HG03521 (cell line): ENCODE results near the gene UTP25.

Experiments used
- ATAC-seq: cut with Tn5 transposase; IDR thresholded peaks from one replicate; pipeline ENCODE4 v1.9.1; 2021; ENCODE audit warnings: mild to moderate bottlenecking, moderate library complexity; ENCODE audit not compliant: unreplicated experiment

The UTP25 gene

DNA sequence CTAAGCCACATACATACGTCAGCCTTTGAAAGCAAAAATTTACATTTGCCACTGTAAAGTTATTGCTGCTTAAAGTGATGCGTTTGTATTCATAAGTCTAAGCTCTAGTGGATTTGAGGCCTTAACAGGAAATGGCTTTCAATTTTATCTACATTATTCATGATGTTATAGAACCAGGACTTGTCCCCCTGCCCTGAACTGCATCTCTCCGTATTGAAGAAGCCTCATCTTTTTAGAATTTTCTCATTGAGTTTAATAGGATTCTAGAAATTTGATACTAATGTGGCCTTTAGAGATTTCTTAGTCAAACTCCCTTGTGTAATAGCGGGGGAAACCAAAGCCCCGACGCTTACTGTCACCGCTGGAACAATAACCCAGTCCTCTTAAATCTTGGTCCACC is 9.9 kb downstream of the UTP25 start:
- no peak for ATAC-seq

DNA sequence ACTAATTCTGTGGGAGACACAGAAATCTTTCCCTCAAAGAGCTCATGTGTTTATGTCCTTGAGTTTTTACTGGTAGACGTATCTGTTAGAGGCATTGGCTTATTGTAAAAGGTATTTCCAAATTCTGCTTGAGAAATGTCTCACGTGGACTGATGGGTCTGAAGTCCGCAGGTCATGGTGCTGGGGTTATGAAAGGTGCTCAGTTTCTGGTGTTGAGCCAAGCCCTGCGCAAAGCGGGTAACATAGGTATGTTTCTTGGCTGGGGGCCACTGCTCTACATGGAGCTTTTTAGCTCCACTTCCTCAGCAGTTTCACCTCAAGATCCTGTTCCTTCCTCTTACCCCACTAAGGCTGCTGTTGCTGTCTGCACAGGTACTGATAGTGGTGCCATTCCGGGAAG is 10.8 kb downstream of the UTP25 start:
- ATAC-seq = no peak

DNA sequence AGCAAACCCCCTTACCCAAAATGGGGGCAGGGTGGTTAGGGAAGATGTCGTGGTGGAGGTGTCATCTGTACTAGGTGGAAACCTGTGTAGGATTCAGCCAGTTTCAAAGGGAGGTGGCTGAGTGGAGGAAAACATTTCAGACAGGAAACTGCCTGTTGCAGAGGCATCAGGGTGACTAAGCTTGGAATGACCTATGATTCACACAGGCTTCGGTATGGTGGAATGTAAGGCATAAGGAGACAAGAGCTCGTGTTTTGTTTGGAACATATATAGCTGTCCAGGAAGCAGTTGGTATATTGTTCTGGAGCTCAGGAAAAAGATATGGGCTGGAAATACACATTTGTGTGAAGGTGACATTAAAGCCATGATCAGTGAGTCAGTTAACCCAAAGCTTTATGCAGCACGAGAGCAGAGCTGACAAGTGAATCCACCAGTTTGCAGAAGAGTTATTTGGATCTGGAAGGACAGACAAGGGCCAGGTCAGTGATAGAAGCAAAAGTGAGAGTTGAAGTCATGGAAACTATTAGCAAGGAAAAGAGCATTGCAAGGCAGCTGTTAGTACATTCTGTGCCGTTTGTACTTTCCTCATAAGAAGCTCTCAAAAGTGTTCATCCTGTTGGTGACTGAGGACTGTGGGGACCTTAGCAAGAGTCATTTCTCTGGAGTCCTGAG is 12.2 kb downstream of the UTP25 start:
- ATAC-seq = no peak

DNA sequence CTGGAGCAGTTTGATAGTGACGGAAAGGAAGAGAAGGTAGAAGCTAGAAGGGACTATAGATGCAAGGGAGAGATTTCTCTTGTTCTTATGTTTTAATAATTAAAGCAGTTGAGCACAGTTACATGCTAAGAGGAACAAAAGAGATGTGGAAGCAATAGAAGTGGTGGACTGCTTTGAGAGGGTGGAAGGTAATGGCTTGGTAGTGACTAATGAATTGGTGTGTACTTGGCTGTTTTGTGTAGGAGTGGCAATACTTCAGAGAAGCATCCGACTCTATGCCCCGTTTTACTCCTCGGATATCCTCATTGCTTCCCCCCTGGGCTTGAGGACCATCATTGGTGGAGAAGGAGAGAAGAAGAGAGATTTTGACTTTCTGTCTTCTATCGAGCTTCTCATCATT is 12.8 kb downstream of the UTP25 start:
- ATAC-seq = no peak

DNA sequence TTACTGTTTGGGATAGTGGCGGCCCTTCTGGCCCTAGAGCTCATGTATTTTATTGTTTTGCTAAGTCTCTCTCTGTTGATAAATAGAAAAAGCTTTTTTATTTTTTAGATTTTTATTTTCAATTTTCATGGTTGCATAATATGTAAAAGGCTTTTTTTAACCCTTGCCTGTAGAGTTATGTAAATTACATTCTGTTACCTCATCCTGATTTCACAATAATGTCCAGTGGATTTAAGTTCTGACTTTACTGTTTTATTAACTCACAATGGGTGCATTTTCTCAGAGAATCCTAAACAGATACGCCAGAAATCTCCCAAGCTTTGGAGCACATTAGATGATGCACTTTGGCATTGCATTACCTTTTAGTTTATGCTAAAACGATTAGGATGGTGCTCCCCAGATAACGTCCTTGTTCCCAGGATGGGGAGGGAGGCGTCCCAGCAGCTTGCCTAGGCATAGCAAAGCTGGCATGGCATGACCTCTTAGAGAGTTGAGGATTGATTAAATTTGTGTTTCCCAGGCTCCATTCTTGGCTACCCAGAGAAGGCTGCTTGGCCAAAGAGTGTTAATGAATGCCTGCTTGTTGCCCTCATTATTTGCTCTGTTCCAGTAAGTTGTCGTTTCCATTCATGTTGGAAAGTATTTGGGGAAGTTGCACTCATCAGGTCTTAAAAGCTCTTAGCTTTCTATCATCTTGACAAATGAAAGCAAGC is 17.1 kb downstream of the UTP25 start:
- no peak for ATAC-seq

DNA sequence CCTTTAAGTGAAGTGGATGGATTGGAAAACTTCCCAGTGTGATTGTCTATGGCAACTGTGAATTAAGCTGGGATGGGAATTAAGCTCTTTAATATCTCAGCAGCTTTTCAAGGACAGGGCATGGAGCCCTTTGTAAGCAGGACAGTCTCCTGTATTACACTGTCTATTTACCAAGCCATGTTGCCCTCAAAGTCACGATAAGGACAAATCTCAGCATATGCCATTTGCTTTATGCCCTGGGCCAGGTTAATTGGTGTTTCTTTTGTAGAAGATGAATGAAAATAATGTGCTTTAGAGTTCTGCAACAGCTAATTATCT is 17.6 kb downstream of the UTP25 start:
- ATAC-seq = no peak

DNA sequence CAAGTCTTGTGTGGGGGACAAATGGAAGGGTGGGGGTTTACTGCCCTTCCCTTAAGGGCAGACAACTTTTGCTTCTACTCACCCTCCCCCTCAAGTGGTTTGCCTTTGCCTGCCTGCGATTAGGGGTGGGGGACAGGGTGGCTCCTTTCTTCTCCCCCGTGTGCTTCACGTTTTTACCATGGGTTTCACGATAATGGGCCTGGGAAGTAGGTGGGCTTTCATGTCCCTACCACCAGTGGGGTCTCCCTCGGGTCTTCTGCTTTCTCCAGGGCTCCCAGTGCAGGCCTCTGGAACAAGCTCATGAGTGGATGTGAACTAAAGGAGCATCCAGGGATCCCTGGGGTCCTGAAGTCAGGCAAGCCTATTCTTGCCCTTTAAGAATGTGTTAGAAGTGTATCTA is 21.6 kb downstream of the UTP25 start:
- no peak for ATAC-seq

DNA sequence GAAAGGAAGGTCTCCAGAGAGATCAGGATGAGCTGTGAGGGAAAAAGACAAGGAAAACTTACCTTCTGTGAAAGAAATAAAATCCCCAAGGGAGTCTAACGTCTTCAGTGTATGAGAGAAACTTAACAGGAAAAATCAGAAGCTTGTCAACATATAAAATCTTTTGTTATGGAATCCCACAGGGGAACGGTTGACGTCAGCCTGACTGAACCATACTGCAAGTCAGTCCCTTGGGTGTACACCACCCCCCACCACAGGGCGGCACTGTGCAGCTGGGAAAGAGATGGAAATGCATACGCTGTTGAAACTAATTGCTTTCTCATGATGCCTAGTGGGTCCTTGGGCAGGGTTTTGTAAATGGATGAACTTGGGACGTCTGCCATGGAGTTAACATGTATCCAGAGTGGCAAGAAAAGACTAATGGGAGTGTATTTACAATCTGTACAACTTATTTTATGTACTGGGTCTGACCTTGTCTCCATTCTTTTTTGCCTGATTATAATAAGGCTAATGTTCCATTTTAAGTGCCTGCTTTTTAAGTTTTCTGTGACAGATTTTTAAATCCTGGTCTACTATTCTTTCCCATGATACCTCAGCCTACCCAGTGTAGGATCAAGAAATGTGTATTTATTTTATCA is 22.7 kb downstream of the UTP25 start:
- peak; percentile 80 for ATAC-seq

DNA sequence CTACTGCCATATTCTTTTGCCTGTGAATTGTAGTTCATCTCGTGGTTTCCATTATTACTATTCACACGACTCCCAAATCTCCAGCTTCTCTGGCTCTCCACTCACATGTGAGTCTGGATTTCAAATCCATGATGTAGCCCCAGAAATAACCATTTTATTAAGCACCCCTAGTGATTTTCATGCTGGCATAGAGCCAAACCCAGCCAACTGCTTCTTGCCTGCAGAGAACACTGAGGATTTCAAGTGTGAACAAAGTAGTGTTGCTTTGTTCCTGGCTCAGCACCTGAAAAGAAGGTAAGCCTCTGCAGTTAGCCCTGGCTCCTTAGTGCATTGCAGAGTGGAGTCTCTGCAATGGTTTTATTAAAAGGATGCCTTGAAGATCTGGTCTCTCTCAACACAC is 25.9 kb downstream of the UTP25 start:
- ATAC-seq = no peak

DNA sequence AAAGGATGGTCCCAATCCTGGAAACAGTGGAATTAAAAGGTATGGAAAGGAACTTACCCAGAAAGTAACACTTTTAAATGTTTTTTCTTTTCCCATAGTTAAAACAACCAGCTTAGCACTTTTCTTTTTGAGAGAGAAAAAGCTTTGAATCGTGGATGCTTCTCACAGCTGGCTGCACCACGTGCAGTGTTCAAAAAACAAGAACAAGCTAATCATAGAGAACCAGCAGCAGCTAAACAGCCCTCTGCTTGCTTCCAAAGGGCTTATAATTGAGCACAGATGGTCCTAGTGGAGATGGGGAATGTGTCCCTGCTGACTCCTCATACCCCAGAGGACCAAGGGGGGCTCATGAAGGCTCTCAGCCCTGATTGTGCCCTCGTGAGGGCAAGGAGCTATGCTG is 26.4 kb downstream of the UTP25 start:
- ATAC-seq = no peak

DNA sequence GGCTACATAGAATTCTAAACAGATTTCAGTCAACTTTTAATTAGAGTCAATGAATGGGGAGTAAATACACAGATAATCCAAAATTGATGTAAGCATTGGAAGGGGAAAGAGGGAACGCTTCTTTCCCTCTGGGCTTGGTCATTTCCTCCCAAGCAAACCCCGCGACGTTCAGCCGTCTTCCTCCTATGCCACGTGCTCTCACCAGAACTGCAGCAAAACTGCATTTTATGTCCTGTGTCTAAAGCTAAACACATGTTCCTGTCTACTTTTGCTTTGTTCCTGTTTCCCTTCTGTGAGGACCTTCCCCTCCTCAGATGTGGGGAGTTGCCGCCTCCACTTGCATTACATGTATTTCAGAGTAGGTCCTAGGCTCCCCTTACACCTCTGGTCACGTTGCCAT is 27.2 kb downstream of the UTP25 start:
- ATAC-seq = no peak

DNA sequence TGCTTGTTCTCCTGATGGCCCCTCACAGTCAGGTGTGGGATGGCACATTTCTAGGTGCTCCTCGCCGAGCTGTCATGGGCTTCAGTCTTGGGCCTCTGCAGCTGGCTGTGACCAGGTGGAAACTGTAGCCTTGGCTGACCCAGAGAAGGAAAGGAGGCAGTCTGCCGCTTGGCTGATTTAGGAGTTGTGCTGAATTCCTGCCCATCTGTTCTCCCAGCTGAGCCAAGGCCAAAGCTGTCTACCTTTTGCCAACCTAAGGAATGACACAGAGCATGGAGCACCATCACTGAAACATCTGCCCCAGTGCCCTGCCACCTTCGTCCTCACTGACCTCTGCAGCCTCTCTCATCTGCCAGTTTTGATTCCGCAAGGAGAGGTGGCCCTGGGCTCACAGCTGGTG is 27.9 kb downstream of the UTP25 start:
- ATAC-seq = no peak

DNA sequence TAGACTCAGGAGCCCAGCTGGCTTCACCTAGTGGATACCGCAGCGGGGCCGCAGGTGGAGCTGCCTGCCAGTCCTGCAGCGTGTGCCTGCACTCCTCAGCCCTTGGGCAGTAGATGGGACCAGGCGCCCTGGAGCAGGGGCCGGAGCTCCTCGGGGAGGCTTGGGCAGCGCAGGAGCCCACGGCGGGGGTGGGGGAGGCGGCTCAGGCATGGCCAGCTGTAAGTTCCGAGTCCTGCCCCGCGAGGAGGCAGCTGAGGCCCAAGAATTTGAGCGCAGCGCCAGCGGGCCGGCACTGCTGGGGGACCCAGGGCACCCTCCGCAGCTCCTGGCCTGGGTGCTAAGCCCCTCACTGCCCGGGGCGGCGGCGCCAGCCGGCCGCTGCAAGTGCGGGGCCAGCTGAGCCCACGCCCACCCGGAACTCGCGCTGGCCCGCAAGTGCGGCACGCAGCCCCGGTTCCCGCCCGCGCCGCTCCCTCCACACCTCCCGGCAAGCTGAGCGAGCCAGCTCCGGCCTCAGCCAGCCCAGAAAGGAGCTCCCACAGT is 30.9 kb downstream of the UTP25 start:
- ATAC-seq = no peak

DNA sequence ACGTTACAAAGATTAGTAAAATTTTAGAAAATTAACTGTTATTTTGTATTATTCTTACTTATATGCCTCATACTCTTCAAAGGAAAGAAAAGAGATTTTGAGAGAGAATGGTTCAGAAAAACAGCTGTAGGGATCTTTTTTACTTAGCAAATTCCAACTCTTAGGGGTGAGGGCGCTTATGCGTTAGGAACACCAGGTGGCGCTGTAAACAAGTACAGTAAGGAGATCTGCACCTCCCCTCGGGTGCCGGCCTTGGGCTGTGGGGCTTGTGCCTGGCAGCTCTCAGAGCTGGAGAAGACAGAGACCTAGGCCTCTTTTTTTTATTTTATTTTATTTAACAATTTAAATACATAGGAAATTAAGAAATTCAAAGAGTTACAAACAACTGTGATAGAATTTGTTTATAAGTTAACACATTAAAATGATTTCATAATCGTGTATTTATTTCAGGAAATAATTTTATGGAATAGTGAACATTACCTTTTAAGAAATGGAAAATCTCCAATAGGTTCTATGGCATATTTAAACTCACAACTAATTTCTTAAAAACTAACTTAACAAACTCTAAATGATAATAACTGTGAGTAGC is 32.6 kb downstream of the UTP25 start:
- ATAC-seq = peak; percentile 88

DNA sequence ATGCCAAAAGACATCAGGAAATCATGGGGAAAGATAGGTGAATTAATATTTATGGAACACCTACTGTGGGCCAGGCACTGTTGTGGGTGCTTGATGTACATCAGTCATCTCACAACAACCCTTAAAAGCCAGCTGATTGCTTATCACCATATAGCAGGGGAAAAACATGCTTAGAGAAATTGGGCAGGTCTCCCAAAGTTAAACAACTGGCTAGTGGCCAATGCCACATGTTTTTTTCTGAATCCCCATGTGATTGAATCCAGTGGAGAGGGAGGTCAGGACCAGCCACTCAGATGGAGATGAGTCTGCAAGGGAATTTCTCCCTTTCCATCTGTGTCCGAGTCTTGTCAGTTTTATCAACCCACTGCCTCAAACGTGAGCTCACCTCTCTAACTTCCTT is 33.5 kb downstream of the UTP25 start:
- ATAC-seq = no peak

DNA sequence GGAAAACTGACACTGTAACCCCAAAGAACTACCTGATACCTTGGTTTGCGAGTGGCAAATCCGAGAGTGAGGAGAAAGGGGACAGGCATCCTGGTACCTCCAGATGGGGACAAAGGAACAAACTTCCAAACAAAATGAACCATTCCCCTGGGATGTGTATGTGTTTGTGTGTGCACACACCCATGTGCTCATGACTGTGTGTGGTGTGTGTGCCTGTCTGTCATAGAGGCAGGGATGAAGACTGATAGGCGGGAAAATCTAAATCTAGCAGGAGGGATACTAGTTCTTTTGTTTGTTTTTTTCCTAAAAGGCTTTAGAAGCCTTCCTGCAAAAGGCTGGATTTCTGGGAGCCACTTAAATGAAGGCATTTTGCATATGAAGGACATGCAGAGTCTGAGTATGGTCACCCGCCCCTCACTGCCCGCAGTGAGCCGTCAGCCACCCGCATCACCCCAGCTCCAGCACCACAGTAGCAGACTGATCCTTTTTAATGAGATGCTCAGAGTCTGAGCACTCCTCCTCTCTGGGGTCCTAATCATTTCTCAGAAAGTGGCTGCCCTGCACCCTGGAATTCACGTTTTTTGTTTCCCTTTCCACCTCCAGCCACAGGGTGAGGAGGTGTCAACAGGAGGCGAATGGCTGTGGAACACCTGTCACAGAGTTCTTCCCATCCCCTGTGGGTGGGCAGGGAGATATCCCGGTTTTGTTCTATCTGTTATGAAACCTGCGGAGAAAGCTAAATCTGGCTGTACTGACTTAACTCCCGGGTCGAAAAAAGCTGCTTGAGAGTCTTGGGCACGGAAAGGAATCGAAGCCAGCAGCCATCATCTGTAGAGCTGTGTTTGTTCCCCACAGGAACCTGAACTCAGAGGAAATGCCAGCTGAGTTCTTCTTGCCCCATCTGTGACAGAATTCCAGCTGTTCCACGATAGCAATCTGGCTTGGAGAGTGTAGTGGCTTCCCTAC is 34.9 kb downstream of the UTP25 start:
- no peak for ATAC-seq

DNA sequence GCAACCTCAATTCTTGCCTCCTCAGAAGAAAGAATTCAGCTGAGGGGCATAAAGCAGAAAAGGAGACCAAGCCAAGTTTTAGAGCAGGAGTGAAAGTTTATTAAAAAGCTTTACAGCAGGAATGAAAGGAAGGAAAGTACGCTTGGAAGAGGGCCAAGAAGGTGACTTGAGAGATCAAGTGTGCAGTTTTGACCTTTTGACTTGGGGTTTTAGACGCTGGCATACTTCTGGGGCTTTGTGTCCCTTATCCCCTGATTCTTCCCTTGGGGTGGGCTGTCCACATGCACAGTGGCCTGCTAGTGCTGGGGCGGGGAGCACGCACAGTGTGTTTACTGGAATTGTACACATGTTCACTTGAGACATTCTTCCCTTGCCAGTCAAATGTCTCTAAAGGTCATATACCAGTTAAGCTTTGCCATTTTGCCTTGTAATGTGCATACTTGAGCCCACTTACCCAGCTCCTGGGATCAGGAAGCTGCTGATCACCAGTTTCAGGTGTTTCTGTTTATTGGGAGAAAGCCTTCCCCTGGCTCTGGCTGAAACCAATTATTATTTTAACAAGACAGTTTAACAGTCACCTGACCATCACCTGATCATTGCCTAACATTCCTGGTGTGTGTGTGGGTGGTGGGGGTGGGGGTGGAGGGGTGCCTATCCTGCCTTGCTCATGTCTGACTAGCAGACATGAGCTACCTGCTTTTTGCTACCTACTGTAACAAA is 36.2 kb downstream of the UTP25 start:
- ATAC-seq = no peak

DNA sequence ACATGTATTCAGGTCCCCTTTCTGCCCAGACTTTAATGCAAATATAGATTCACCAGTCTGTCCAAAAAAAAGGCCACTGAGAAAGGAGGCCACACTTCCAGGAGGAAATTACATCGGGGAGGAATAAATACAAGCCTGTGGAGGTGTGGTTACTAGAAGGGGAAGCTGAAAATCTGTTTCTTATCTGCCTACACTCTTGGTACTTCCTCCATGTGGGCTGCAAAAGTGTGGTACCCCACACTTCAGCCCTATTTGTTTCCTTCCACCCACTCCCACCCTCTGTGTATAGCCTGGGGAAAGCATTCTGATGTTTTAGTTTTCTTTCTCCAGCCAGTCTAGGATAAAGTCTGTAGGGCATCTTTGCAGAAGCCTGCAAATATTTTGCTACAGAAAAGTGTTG is 38.4 kb downstream of the UTP25 start:
- ATAC-seq = no peak

DNA sequence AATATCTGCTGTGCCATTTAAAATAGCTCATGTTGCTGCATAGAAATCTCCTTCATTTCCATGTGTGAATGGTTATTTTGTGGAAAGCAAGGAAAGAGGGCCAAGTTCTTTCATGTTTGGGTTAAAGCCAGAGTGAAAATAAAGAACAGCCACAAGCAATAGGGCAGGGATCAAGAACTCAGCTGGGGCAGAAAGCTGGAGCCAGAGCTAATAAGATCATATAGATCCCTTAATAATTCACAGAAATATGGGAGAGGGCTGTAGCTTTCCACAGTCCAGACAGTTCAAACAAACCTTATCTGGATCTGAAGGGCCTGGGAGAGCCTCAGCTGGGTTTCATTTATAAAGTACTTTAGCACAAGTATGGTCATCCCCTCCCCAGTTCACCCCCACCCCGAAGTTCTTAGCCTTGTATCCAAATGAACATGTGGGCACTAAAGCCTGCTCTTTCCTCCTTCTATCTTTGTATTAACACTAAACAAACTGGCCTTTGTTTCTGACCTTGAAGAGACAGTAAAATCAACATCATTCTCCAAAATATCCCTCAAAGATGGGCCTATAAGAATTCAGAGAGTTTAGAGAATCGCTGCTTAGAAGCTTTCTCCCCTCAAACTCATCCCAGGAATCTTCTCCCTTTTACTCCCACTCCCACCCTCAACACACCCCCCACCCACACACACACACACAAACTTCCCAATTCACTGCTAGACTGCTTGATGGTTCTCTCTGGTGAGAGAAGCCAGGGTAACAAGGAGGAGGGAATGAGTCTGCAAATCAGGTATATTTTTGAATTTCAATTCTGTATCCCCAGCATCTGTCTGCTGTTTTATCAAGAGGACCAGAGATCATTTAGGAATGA is 41.7 kb downstream of the UTP25 start:
- no peak for ATAC-seq
